ENCODE data around the gene LARGE1. TPM values are rescaled to one million over a fixed set of nuclear protein-coding genes. Genes with fewer than 3 reads are reported as not detected.
A peak's percentile ranks its signal among the peaks of the same experiment; 100 is the strongest.

LARGE1 gene
- total and polyA plus RNA-seq, 2 of the 13 experiments (the other 11 are each of a cell fraction or from before 2014, with no cell fraction given): 8.4 to 11.0 TPM

DNA sequence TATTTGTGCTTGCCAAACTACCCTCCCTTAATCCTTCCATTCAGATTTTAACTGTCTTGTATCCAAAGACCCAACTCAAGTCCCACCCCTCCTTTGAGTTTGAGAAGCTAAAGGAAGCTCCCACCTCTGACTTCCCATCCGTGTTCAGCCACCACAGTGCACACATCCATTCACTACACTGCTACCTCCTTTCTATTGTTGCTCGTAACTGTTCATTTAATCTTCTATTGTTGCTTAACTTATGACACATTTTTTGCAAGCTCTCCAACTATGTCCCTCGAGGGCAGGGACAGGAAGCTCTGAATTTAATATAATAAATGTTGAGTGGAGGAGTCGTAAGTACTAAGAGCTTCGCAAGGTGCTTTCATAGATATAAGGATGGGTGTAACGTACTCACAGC, 10.4 kb downstream of the LARGE1 start:
- in situ Hi-C loops (cut with HindIII; ENCODE audit: extremely low pct_ligation_motif_present, low pct_unique_long_range_greater_than_20kb) (loop anchor here (5.0 to 25.0 kb wide), 2 partner anchors 398 to 608 kb away; no protein-coding TSS in a partner anchor), intact Hi-C loops (cut with micrococcal nuclease; ENCODE audit: unreplicated experiment) (loop anchor here (10.0 kb wide), 1 partner anchor 395 kb away; no protein-coding TSS in a partner anchor)
- H3K9me3 ChIP-seq (ENCODE audit: low read length): no peaks in the 10 kb centered on the region
- 91% methylated on average over 6 of the region's 6 CpGs for WGBS (ENCODE audit: low lambda C conversion rate)
- TF ChIP-seq RAD51 (IDR thresholded peaks at IDR 0.05; ENCODE audit: borderline replicate concordance): no peak
- no peak for TF ChIP-seq NFATC3 (CRISPR knock-in tag; IDR thresholded peaks at IDR 0.05)
- TF ChIP-seq HNRNPUL1 (IDR thresholded peaks at IDR 0.05; ENCODE audit: low read depth, low read length): no peak
- no peak for TF ChIP-seq ZNF136 (CRISPR knock-in tag; IDR thresholded peaks at IDR 0.05; ENCODE audit: low read depth)
- TF ChIP-seq CBX1 (IDR thresholded peaks at IDR 0.05; ENCODE audit: low read depth): no peak
- no peak for TF ChIP-seq ZBTB38 (CRISPR knock-in tag; IDR thresholded peaks at IDR 0.05)
- TF ChIP-seq ZNF367 (CRISPR knock-in tag; IDR thresholded peaks at IDR 0.05; ENCODE audit: borderline replicate concordance): no peak
- TF ChIP-seq ZNF263 (CRISPR knock-in tag; IDR thresholded peaks at IDR 0.05): no peak
- BruUV-seq (replicated peaks): no TSS peak
- no peak for DNase-seq (ENCODE audit: low spot score)
- no peak for FAIRE-seq
- H3K79me2 ChIP-seq (ENCODE audit: insufficient read depth, low read length): peaks cover 7% of the 10 kb centered on the region
- ChIA-PET CTCF (ENCODE audit: low intra/inter-chr PET ratio, low total read pairs) (no interaction called here), POLR2A (no interaction called here)
- no peak overlapping the region for H3K4me3 ChIP-seq (replicated peaks in 1 of 3; ENCODE audit: insufficient read depth in 1 of 3, low read depth in 2 of 3, low read length in 3 of 3)
- H3K27me3 ChIP-seq (ENCODE audit: control insufficient read depth in 1 of 2, insufficient read depth in 2 of 2, low read length in 2 of 2): no peaks in the 10 kb centered on the region
- H3K9ac ChIP-seq (ENCODE audit: insufficient read depth, low read depth, low read length): no peak overlapping the region
- no peak for ATAC-seq
- H2AFZ ChIP-seq (ENCODE audit: low read length): no peak overlapping the region
- no peaks in the 10 kb centered on the region; a peak in 1 of 5 replicates for H3K36me3 ChIP-seq (replicated peaks in 1 of 2; ENCODE audit: control insufficient read depth in 1 of 2, insufficient read depth in 2 of 2, low read length in 2 of 2)
- H3K4me2 ChIP-seq (ENCODE audit: low read depth, low read length): no peak overlapping the region
- no peak overlapping the region for H3K27ac ChIP-seq (ENCODE audit: extremely low read length, insufficient read depth, low read length)
- H4K20me1 ChIP-seq (ENCODE audit: insufficient read depth, low read length): no peaks in the 10 kb centered on the region
- peaks cover 7% of the 10 kb centered on the region; the same call in 1 of the 2 replicates for H3K4me1 ChIP-seq (ENCODE audit: insufficient read depth, low read length)

DNA sequence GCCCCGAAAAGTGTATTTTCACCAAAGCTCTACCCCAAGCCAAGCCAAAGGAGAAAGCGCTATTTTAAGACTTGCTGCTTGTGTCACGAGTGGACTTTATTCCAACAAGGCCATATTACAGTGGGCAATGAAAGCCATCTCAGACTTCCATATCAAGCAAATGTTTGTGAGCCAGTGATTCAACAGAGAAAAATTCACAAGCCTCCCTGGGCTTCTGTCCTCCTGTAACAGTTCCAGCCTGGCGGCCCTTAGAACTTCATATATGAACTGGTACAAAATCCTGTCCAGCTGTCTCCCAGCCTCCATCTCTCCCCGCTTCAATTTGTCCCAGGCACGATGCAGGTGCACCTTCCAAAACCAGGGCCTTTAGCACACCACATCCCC, 11.2 kb downstream of the LARGE1 start:
- ATAC-seq (no peak; the same call in 2 of the 3 replicates), DNase-seq (ENCODE audit: low spot score) (peak; percentile 49), FAIRE-seq (no peak)
- Histone ChIP-seq H3K4me2 (ENCODE audit: low read depth, low read length) (no peak overlapping the region), H3K27me3 (ENCODE audit: control insufficient read depth in 1 of 2, insufficient read depth in 2 of 2, low read length in 2 of 2) (no peaks in the 10 kb centered on the region), H3K27ac (ENCODE audit: extremely low read length, insufficient read depth, low read length) (no peak overlapping the region), H4K20me1 (ENCODE audit: insufficient read depth, low read length) (no peaks in the 10 kb centered on the region), H2AFZ (ENCODE audit: low read length) (no peak overlapping the region), H3K4me3 (replicated peaks in 1 of 3; ENCODE audit: insufficient read depth in 1 of 3, low read depth in 2 of 3, low read length in 3 of 3) (no peak overlapping the region), H3K79me2 (ENCODE audit: insufficient read depth, low read length) (peaks cover 7% of the 10 kb centered on the region), H3K36me3 (replicated peaks in 1 of 2; ENCODE audit: control insufficient read depth in 1 of 2, insufficient read depth in 2 of 2, low read length in 2 of 2) (no peaks in the 10 kb centered on the region; a peak in 1 of 5 replicates), H3K4me1 (ENCODE audit: insufficient read depth, low read length) (peaks cover 7% of the 10 kb centered on the region; the same call in 1 of the 2 replicates), H3K9ac (ENCODE audit: insufficient read depth, low read depth, low read length) (no peak overlapping the region), H3K9me3 (ENCODE audit: low read length) (no peaks in the 10 kb centered on the region)
- CTCF ChIA-PET (ENCODE audit: low intra/inter-chr PET ratio, low total read pairs): no interaction called here
- 91% methylated on average over 6 of the region's 6 CpGs for WGBS (ENCODE audit: low lambda C conversion rate)
- in situ Hi-C loops (cut with HindIII; ENCODE audit: extremely low pct_ligation_motif_present, low pct_unique_long_range_greater_than_20kb): loop anchor here (25.0 kb wide), 1 partner anchor 397 kb away; no protein-coding TSS in a partner anchor
- peak; percentile 16 for TF ChIP-seq TEAD3 (CRISPR knock-in tag; optimal IDR thresholded peaks at IDR 0.05; ENCODE audit: borderline replicate concordance)
- TF ChIP-seq FOSL2 (CRISPR knock-in tag; IDR thresholded peaks at IDR 0.05): peak; percentile 56
- TF ChIP-seq, protein P1, sequence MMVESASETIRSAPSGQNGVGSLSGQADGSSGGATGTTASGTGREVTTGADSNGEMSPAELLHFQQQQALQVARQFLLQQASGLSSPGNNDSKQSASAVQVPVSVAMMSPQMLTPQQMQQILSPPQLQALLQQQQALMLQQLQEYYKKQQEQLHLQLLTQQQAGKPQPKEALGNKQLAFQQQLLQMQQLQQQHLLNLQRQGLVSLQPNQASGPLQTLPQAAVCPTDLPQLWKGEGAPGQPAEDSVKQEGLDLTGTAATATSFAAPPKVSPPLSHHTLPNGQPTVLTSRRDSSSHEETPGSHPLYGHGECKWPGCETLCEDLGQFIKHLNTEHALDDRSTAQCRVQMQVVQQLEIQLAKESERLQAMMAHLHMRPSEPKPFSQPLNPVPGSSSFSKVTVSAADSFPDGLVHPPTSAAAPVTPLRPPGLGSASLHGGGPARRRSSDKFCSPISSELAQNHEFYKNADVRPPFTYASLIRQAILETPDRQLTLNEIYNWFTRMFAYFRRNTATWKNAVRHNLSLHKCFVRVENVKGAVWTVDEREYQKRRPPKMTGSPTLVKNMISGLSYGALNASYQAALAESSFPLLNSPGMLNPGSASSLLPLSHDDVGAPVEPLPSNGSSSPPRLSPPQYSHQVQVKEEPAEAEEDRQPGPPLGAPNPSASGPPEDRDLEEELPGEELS (CRISPR knock-in tag; IDR thresholded peaks at IDR 0.05): no peak
- intact Hi-C loops (cut with micrococcal nuclease; ENCODE audit: unreplicated experiment): no loop called here
- POLR2A ChIA-PET: interaction anchor here (1.7 kb wide), 1 partner anchor 13 kb away, joined by 9 read pairs; no protein-coding TSS in a partner anchor
- no TSS peak for BruUV-seq (replicated peaks)
